Adrenal gland (tissue), 12 donors: ENCODE measurements around the gene ARHGEF26. TPM values are rescaled to one million over a fixed set of nuclear protein-coding genes. Genes with fewer than 3 reads are reported as not detected.

Source experiments
- DNase-seq, 7 donors: peaks; one replicate each; pipeline ENCODE4 v3.0.0-alpha.2; 2019 to 2020
- H3K27ac ChIP-seq, 5 donors: fragments of 200-600 bp; sonication (generic) in 4 of 5; 1 replicate in 3 of 5; 2 replicates in 2 of 5; pipeline versions ENCODE4 v1.5.1 to v1.8.0; 2016 to 2020; ENCODE audit warnings: mild to moderate bottlenecking in 1 of 5
- H3K27me3 ChIP-seq: fragments of 200-600 bp; 2 replicates; pipeline ENCODE4 v1.8.0; 2021
- H3K36me3 ChIP-seq, 2 donors: fragments of 200-600 bp; replicated peaks in 1 of 2; 1 replicate in 1 of 2; 2 replicates in 1 of 2; pipeline versions ENCODE4 v1.5.1 to v1.8.0; 2018 to 2022
- H3K4me1 ChIP-seq, 2 donors: fragments of 200-600 bp; replicated peaks in 1 of 2; 1 replicate in 1 of 2; 2 replicates in 1 of 2; pipeline versions ENCODE4 v1.5.1 to v1.8.0; 2018 to 2021
- H3K4me3 ChIP-seq, 4 donors: fragments of 200-600 bp; sonication (generic) in 3 of 4; one replicate each; pipeline ENCODE4 v1.5.1; 2016 to 2018
- H3K9me3 ChIP-seq, 3 donors: fragments of 200-600 bp; sonication (generic) in 1 of 3; replicated peaks in 1 of 3; 1 replicate in 2 of 3; 2 replicates in 1 of 3; pipeline versions ENCODE4 v1.5.1 to v1.8.0; 2016 to 2021
- POLR2A ChIP-seq, 2 donors: fragments of 450-650 bp; IDR thresholded peaks; one replicate each; pipeline ENCODE4 v1.6.1; 2017; ENCODE audit warnings: antibody characterized with exemption in 2 of 2, mild to moderate bottlenecking in 2 of 2, moderate library complexity in 1 of 2
- WGBS, 4 donors: extraction: QIAGEN DNeasy Blood & Tissue Kit in 2 of 4; methylation state at CpG; one replicate each; pipeline versions ENCODE4 v1.1.5 to v1.1.7; 2013 to 2017; 5-methylcytosine and 5-hydroxymethylcytosine counted together
- intact Hi-C, 2 donors: fragments of 100-400 bp; cut with DNase I; formaldehyde crosslinking; loops; one replicate each; pipeline versions ENCODE4 v1.14.1 to v1.15.0; 2022 to 2023
- polyA plus RNA-seq, 3 donors: library from polyadenylated mRNA; stranded (reverse); fragments of 200-250 nt in 2 of 3; fragments of 350-450 nt in 1 of 3; fragmentation: Illumina TruSeq in 1 of 3; extraction: RNeasy Lipid Tissue Mini Kit (QIAGEN cat#74804) in 1 of 3; gene quantifications; one replicate each; pipeline ENCODE4 v1.2.3, GENCODE V29; 2013 to 2014
- total RNA-seq, 9 donors: library from RNA; depleted of rRNA in 4 of 9; stranded (reverse); fragments of >200 nt in 4 of 9; fragments of 120-200 nt in 1 of 9; fragmentation: NEBNext Ultra II Directional in 1 of 9; extraction: Animal tissue kit (Norgen Biotek cat#: 25700) in 1 of 9; gene quantifications; one replicate each; pipeline versions ENCODE4 v1.1.0 to v1.2.4, GENCODE V29; 2013 to 2023
- TF ChIP-seq, protein P1 (sequence below), 6 experiments: fragments of 450-650 bp in 4 of 6; fragments of 200-600 bp in 2 of 6; sonication (generic) in 1 of 6; IDR thresholded peaks; 1 replicate in 5 of 6; 2 replicates in 1 of 6; pipeline versions ENCODE4 v1.5.1 to v1.8.0; 2016 to 2021; ENCODE audit warnings: antibody characterized with exemption in 6 of 6, mild to moderate bottlenecking in 2 of 6, moderate library complexity in 1 of 6
- donor health status: healthy with polysubstance abuse.
- donor health status: Bipolar disorder and iron deficiency.
- donor health status: DM: yes; HTN: yes; CAD: no.
- donor health status: DM: no; HTN: no; CAD: no.
- donor health status: DM: no; HTN: no; CAD: no.
- donor health status: DM: yes; HTN: yes; CAD: no.

The ARHGEF26 gene
- total and polyA plus RNA-seq, 12 donors: 1.4 to 9.9 (median 3.8) TPM

- no peak for DNase-seq
- Histone ChIP-seq H3K27me3 (no peaks in the 10 kb centered on the region), H3K27ac (peak overlapping the region in 1 of 5 donors; percentile 50), H3K4me3 (no peak overlapping the region), H3K9me3 (no peaks in the 10 kb centered on the region), H3K4me1 (peaks cover 0 to 6% of the 10 kb centered on the region in 2 donors), H3K36me3 (no peaks in the 10 kb centered on the region)
- WGBS, 4 donors: 63 to 74% (median 70%) methylated on average over 2 of the region's 2 CpGs
- intact Hi-C loops: no loop called here
- no peak for TF ChIP-seq POLR2A (IDR thresholded peaks at IDR 0.05)
- TF ChIP-seq, protein P1, sequence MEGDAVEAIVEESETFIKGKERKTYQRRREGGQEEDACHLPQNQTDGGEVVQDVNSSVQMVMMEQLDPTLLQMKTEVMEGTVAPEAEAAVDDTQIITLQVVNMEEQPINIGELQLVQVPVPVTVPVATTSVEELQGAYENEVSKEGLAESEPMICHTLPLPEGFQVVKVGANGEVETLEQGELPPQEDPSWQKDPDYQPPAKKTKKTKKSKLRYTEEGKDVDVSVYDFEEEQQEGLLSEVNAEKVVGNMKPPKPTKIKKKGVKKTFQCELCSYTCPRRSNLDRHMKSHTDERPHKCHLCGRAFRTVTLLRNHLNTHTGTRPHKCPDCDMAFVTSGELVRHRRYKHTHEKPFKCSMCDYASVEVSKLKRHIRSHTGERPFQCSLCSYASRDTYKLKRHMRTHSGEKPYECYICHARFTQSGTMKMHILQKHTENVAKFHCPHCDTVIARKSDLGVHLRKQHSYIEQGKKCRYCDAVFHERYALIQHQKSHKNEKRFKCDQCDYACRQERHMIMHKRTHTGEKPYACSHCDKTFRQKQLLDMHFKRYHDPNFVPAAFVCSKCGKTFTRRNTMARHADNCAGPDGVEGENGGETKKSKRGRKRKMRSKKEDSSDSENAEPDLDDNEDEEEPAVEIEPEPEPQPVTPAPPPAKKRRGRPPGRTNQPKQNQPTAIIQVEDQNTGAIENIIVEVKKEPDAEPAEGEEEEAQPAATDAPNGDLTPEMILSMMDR (IDR thresholded peaks at IDR 0.05): no peak
These were observed 122.2 kb downstream of the ARHGEF26 start for GRCh38 chr3:154243353-154243752.

- TF ChIP-seq, protein P1 (IDR thresholded peaks at IDR 0.05): no peak
- TF ChIP-seq POLR2A (IDR thresholded peaks at IDR 0.05): no peak
- Histone ChIP-seq H3K4me1 (peaks cover 0 to 6% of the 10 kb centered on the region in 2 donors), H3K36me3 (no peaks in the 10 kb centered on the region), H3K9me3 (no peaks in the 10 kb centered on the region), H3K4me3 (no peak overlapping the region), H3K27ac (no peak overlapping the region), H3K27me3 (no peaks in the 10 kb centered on the region)
- no peak for DNase-seq
- 72 to 82% (median 73%) methylated on average over 2 of the region's 2 CpGs for WGBS, 4 donors
- intact Hi-C loops: no loop called here
These were observed 123.5 kb downstream of the ARHGEF26 start for GRCh38 chr3:154244644-154245043.

GRCh38 chr3:154247806-154248415 lies 126.7 kb downstream of the ARHGEF26 start:
- peaks cover 0 to 6% of the 10 kb centered on the region in 2 donors for H3K36me3 ChIP-seq
- no peaks in the 10 kb centered on the region for H3K9me3 ChIP-seq
- WGBS, 4 donors: 92 to 98% (median 95%) methylated on average over 2 of the region's 2 CpGs
- intact Hi-C loops: no loop called here
- no peak overlapping the region for H3K4me3 ChIP-seq
- DNase-seq: no peak
- TF ChIP-seq, protein P1 (IDR thresholded peaks at IDR 0.05): no peak
- no peak for TF ChIP-seq POLR2A (IDR thresholded peaks at IDR 0.05)
- H3K27me3 ChIP-seq: no peaks in the 10 kb centered on the region
- no peak overlapping the region for H3K27ac ChIP-seq
- peaks cover 0 to 10% of the 10 kb centered on the region in 2 donors for H3K4me1 ChIP-seq

- WGBS, 4 donors: 73 to 98% (median 97%) methylated on average over 4 of the region's 4 CpGs
- Histone ChIP-seq H3K4me3 (no peak overlapping the region), H3K9me3 (no peaks in the 10 kb centered on the region), H3K36me3 (peaks cover 0 to 11% of the 10 kb centered on the region in 2 donors), H3K27ac (no peak overlapping the region), H3K4me1 (peaks cover 0 to 5% of the 10 kb centered on the region in 2 donors), H3K27me3 (no peaks in the 10 kb centered on the region)
- TF ChIP-seq, protein P1 (IDR thresholded peaks at IDR 0.05): no peak
- TF ChIP-seq POLR2A (IDR thresholded peaks at IDR 0.05): no peak
- DNase-seq: no peak
- intact Hi-C loops: loop anchor here in 1 of 2 donors (5.0 kb wide), 1 partner anchor 153 kb away; no protein-coding TSS in a partner anchor
These were observed 129.1 kb downstream of the ARHGEF26 start for GRCh38 chr3:154250291-154250690.
